ENCODE results near the gene UBAC2. TPM values are rescaled to one million over a fixed set of nuclear protein-coding genes. Genes with fewer than 3 reads are reported as not detected.
A peak's percentile ranks its signal among the peaks of the same experiment; 100 is the strongest.
"Not testable (repeated sequence)": the region's sequence is repeated elsewhere in the genome, so short reads cannot be mapped to it uniquely, and the experiment has no call there.

The UBAC2 gene
- polyA plus RNA-seq, 3 donors = 59.6 to 113 (median 96.7) TPM

DNA sequence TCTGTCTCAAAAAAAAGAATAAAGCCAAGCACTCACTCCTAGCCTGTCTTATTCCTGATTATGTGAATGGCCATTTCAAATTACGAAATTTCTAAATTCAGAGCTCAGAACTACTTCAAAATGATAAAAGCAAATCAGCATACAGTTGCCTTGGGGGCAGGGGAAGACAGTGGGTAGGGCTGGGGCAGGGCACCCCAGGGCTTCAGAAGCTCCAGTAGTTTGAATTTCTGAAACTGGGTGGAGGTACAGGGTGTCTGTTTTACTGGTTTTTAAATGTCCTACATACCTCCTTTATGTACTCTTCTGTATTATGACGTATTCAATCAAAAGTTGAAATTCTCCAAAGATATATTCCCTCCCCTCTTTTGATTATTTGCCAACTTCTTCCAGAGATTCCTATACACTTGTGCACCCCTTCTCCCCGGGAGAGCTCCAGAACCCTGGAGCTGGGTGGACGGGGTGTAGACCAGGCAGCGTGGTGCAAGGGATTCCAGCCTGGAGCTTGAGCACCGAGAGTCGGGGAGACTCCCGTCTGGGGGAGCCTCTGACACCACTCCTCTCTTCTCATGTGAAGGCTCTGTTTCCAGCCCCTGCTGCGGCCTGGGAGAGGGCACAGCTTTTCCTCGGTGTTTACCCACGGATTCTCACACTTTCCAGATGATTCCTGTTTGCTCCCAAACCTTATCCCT lies 191.3 kb downstream of the UBAC2 start:
- H3K4me1 ChIP-seq (ENCODE audit: control insufficient read depth in 1 of 2, insufficient read depth in 2 of 2, low read length in 2 of 2) = no peaks in the 10 kb centered on the region
- peaks cover 16 to 18% of the 10 kb centered on the region in 2 donors for H3K36me3 Mint-ChIP-seq
- H3K9me3 Mint-ChIP-seq = peaks cover 0 to 6% (median 0%) of the 10 kb centered on the region in 7 donors
- 93% methylated on average over 6 of the region's 11 CpGs for WGBS (ENCODE audit: insufficient coverage)
- H3K4me1 Mint-ChIP-seq = peaks cover 16% of the 10 kb centered on the region
- DNase-seq = no peak
- TF ChIP-seq, protein P1, sequence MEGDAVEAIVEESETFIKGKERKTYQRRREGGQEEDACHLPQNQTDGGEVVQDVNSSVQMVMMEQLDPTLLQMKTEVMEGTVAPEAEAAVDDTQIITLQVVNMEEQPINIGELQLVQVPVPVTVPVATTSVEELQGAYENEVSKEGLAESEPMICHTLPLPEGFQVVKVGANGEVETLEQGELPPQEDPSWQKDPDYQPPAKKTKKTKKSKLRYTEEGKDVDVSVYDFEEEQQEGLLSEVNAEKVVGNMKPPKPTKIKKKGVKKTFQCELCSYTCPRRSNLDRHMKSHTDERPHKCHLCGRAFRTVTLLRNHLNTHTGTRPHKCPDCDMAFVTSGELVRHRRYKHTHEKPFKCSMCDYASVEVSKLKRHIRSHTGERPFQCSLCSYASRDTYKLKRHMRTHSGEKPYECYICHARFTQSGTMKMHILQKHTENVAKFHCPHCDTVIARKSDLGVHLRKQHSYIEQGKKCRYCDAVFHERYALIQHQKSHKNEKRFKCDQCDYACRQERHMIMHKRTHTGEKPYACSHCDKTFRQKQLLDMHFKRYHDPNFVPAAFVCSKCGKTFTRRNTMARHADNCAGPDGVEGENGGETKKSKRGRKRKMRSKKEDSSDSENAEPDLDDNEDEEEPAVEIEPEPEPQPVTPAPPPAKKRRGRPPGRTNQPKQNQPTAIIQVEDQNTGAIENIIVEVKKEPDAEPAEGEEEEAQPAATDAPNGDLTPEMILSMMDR (IDR thresholded peaks at IDR 0.05) = no peak
- no peak overlapping the region for H3K4me2 ChIP-seq (replicated peaks; ENCODE audit: extremely low read depth, low read length, poor library complexity, severe bottlenecking)
- intact Hi-C loops (cut with micrococcal nuclease) = loop anchor here in 1 of 2 donors (5.0 kb wide), 1 partner anchor 45 kb away; no protein-coding TSS in a partner anchor
- no peak overlapping the region for H3K27ac ChIP-seq (ENCODE audit: low read depth in 1 of 2, low read length in 2 of 2)
- H3K4me3 Mint-ChIP-seq = no peak overlapping the region
- H3K9me3 ChIP-seq (replicated peaks in 1 of 2; ENCODE audit: control insufficient read depth in 1 of 2, insufficient read depth in 1 of 2, low read length in 2 of 2) = no peaks in the 10 kb centered on the region
- H3K9ac ChIP-seq (ENCODE audit: insufficient read depth, low read length, poor library complexity, severe bottlenecking) = no peak overlapping the region
- peaks cover under 1 to 1% of the 10 kb centered on the region in 2 donors for H3K36me3 ChIP-seq (replicated peaks in 1 of 2; ENCODE audit: control insufficient read depth in 1 of 2, insufficient read depth in 2 of 2, low read length in 2 of 2)
- H3K79me2 ChIP-seq (ENCODE audit: insufficient read depth, low read length) = no peaks in the 10 kb centered on the region
- H4K20me1 ChIP-seq (ENCODE audit: insufficient read depth, low read length) = no peaks in the 10 kb centered on the region
- no peak overlapping the region for H3K4me3 ChIP-seq (replicated peaks in 1 of 3; ENCODE audit: low read depth in 2 of 3, low read length in 3 of 3)
- peak overlapping the region in 1 of 7 donors; percentile 21 for H3K27ac Mint-ChIP-seq
- H2AFZ ChIP-seq (ENCODE audit: insufficient read depth, low read depth, low read length, poor library complexity, severe bottlenecking) = no peak overlapping the region
- H3K27me3 ChIP-seq (ENCODE audit: control insufficient read depth in 2 of 2, insufficient read depth in 2 of 2, low read length in 2 of 2) = no peaks in the 10 kb centered on the region
- H3K27me3 Mint-ChIP-seq (ENCODE audit: low read depth in 3 of 3) = peaks cover 5 to 15% (median 5%) of the 10 kb centered on the region in 3 donors

DNA sequence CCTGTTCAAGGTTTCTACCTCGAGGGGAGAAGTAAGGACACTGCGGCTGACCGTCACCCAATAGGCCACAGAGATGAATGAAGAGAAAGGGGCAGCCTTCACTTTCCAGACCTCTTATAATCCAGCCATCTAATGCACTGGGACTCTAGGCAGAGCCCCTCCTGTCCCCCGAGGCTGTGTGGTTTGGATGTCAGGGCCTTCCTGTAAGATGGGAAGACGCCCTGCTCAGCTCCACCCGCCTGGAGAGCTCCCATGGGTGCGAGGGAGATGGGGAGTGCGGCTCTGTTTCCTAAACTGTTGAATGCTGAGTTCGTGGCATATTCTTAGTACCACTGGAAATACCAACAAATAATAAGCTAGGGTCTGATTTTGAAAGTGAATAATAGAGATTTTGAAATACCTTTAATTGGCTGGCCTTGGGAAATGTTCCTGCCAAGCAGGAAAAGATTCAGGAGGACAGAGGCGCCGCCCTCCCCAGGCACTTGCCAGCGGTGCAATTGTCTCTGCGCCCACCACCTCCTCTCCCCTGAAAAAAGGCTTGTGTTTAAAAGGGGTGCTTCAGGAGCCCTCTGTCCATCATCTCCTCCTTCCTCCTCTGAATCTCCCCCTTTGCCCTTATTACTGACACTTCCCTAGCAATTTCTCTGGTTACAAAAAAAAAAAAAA lies 191.9 kb downstream of the UBAC2 start:
- H3K27me3 Mint-ChIP-seq (ENCODE audit: low read depth in 3 of 3) = peaks cover 3 to 15% (median 5%) of the 10 kb centered on the region in 3 donors
- DNase-seq = no peak
- H3K9me3 Mint-ChIP-seq = peaks cover 0 to 6% (median 0%) of the 10 kb centered on the region in 7 donors

DNA sequence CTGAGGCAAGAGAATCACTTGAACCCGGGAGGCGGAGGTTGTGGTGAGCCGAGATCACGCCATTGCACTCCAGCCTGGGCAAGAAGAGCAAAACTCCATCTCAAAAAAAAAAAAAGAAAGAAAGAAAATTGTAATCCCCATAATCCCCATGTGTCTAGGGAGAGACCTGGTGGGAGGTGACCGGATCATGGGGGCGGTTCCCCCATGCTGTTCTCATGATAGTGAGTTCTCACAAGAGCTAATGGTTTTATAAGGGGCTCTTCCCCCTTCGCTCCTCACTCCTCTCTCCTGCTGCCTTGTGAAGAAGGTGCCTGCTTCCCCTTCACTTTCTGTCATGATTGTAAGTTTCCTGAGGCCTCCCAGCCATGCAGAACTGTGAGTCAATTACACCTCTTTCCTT lies 192.7 kb downstream of the UBAC2 start:
- H3K27ac Mint-ChIP-seq = peak overlapping the region in 1 of 7 donors; percentile 18
- H3K4me1 Mint-ChIP-seq; H3K4me3 ChIP-seq (replicated peaks in 1 of 3; ENCODE audit: low read depth in 2 of 3, low read length in 3 of 3); H3K79me2 ChIP-seq (ENCODE audit: insufficient read depth, low read length); H2AFZ ChIP-seq (ENCODE audit: insufficient read depth, low read depth, low read length, poor library complexity, severe bottlenecking); H3K4me3 Mint-ChIP-seq; DNase-seq; H4K20me1 ChIP-seq (ENCODE audit: insufficient read depth, low read length); H3K9ac ChIP-seq (ENCODE audit: insufficient read depth, low read length, poor library complexity, severe bottlenecking); H3K4me2 ChIP-seq (replicated peaks; ENCODE audit: extremely low read depth, low read length, poor library complexity, severe bottlenecking); H3K4me1 ChIP-seq (ENCODE audit: control insufficient read depth in 1 of 2, insufficient read depth in 2 of 2, low read length in 2 of 2); H3K9me3 ChIP-seq (replicated peaks in 1 of 2; ENCODE audit: control insufficient read depth in 1 of 2, insufficient read depth in 1 of 2, low read length in 2 of 2); H3K9me3 Mint-ChIP-seq; H3K27me3 ChIP-seq (ENCODE audit: control insufficient read depth in 2 of 2, insufficient read depth in 2 of 2, low read length in 2 of 2); H3K27ac ChIP-seq (ENCODE audit: low read depth in 1 of 2, low read length in 2 of 2); H3K36me3 Mint-ChIP-seq; H3K36me3 ChIP-seq (replicated peaks in 1 of 2; ENCODE audit: control insufficient read depth in 1 of 2, insufficient read depth in 2 of 2, low read length in 2 of 2): not testable (repeated sequence)
- intact Hi-C loops (cut with micrococcal nuclease) = loop anchor here in 1 of 2 donors (5.0 kb wide), 1 partner anchor 44 kb away; no protein-coding TSS in a partner anchor
- no CpG with 5 or more reads among the region's 7 CpGs for WGBS (ENCODE audit: insufficient coverage)
- peaks cover 3 to 15% (median 5%) of the 10 kb centered on the region in 3 donors for H3K27me3 Mint-ChIP-seq (ENCODE audit: low read depth in 3 of 3)

More for the DNA sequence above, 191.9 kb downstream of the UBAC2 start:
- TF ChIP-seq, protein P1 (IDR thresholded peaks at IDR 0.05) = no peak
- no peak overlapping the region for H3K27ac ChIP-seq (ENCODE audit: low read depth in 1 of 2, low read length in 2 of 2)
- no peaks in the 10 kb centered on the region for H3K4me1 ChIP-seq (ENCODE audit: control insufficient read depth in 1 of 2, insufficient read depth in 2 of 2, low read length in 2 of 2)
- no peaks in the 10 kb centered on the region for H3K27me3 ChIP-seq (ENCODE audit: control insufficient read depth in 2 of 2, insufficient read depth in 2 of 2, low read length in 2 of 2)
- no peak overlapping the region for H3K27ac Mint-ChIP-seq
- no CpG with 5 or more reads among the region's 13 CpGs for WGBS (ENCODE audit: insufficient coverage)
- H4K20me1 ChIP-seq (ENCODE audit: insufficient read depth, low read length) = no peaks in the 10 kb centered on the region
- no peak overlapping the region for H3K4me3 ChIP-seq (replicated peaks in 1 of 3; ENCODE audit: low read depth in 2 of 3, low read length in 3 of 3)
- no peaks in the 10 kb centered on the region for H3K36me3 ChIP-seq (replicated peaks in 1 of 2; ENCODE audit: control insufficient read depth in 1 of 2, insufficient read depth in 2 of 2, low read length in 2 of 2)
- H3K79me2 ChIP-seq (ENCODE audit: insufficient read depth, low read length) = no peaks in the 10 kb centered on the region
- no peak overlapping the region for H2AFZ ChIP-seq (ENCODE audit: insufficient read depth, low read depth, low read length, poor library complexity, severe bottlenecking)
- no peak overlapping the region for H3K4me2 ChIP-seq (replicated peaks; ENCODE audit: extremely low read depth, low read length, poor library complexity, severe bottlenecking)
- H3K9ac ChIP-seq (ENCODE audit: insufficient read depth, low read length, poor library complexity, severe bottlenecking) = no peak overlapping the region
- no peak overlapping the region for H3K4me3 Mint-ChIP-seq
- H3K4me1 Mint-ChIP-seq = peaks cover 11% of the 10 kb centered on the region
- intact Hi-C loops (cut with micrococcal nuclease) = loop anchor here in 1 of 2 donors (5.0 kb wide), 1 partner anchor 45 kb away; no protein-coding TSS in a partner anchor
- H3K36me3 Mint-ChIP-seq = peaks cover 10 to 11% of the 10 kb centered on the region in 2 donors
- H3K9me3 ChIP-seq (replicated peaks in 1 of 2; ENCODE audit: control insufficient read depth in 1 of 2, insufficient read depth in 1 of 2, low read length in 2 of 2) = no peaks in the 10 kb centered on the region

All from CD14-positive monocyte (primary cell).